ENCODE measurements around the gene NLRP14.
A peak's percentile ranks its signal among the peaks of the same experiment; 100 is the strongest.

Gene NLRP14

GRCh38 chr11:6992026-6992425, 28.3 kb upstream of the NLRP14 start:
- peak overlapping the region; percentile 47 for H3K27ac ChIP-seq
- TF ChIP-seq CTCF (IDR thresholded peaks at IDR 0.05; ENCODE audit: low read depth, low read length, missing control alignments), result no peak
- DNase-seq, result no peak
- in situ Hi-C loops (cut with HindIII; ENCODE audit: low pct_ligation_motif_present, low sequenced_read_pairs), result no loop called here
- H3K36me3 ChIP-seq (replicated peaks), result no peaks in the 10 kb centered on the region
- H3K4me3 ChIP-seq (ENCODE audit: low read depth, low read length), result no peak overlapping the region
- H3K27me3 ChIP-seq (replicated peaks), result no peaks in the 10 kb centered on the region

GRCh38 chr11:6992457-6993417, 27.5 kb upstream of the NLRP14 start:
- in situ Hi-C loops (cut with HindIII; ENCODE audit: low pct_ligation_motif_present, low sequenced_read_pairs), result no loop called here
- TF ChIP-seq CTCF (IDR thresholded peaks at IDR 0.05; ENCODE audit: low read depth, low read length, missing control alignments), result no peak
- Histone ChIP-seq H3K27me3 (replicated peaks) (no peaks in the 10 kb centered on the region), H3K4me3 (ENCODE audit: low read depth, low read length) (peak overlapping the region; percentile 3), H3K36me3 (replicated peaks) (no peaks in the 10 kb centered on the region), H3K27ac (peak overlapping the region; percentile 47)
- peak; percentile 91 for DNase-seq

- Histone ChIP-seq H3K27ac (no peak overlapping the region), H3K27me3 (replicated peaks) (no peaks in the 10 kb centered on the region), H3K36me3 (replicated peaks) (no peaks in the 10 kb centered on the region), H3K4me3 (ENCODE audit: low read depth, low read length) (no peak overlapping the region)
- peak; percentile 7 for TF ChIP-seq CTCF (IDR thresholded peaks at IDR 0.05; ENCODE audit: low read depth, low read length, missing control alignments)
- DNase-seq, result no peak
- in situ Hi-C loops (cut with HindIII; ENCODE audit: low pct_ligation_motif_present, low sequenced_read_pairs), result no loop called here
Measured at GRCh38 chr11:6995703-6996102, 24.6 kb upstream of the NLRP14 start.

- Histone ChIP-seq H3K4me3 (ENCODE audit: low read depth, low read length) (no peak overlapping the region), H3K27ac (no peak overlapping the region), H3K27me3 (replicated peaks) (no peaks in the 10 kb centered on the region), H3K36me3 (replicated peaks) (no peaks in the 10 kb centered on the region)
- DNase-seq, result peak; percentile 60
- TF ChIP-seq CTCF (IDR thresholded peaks at IDR 0.05; ENCODE audit: low read depth, low read length, missing control alignments), result no peak
- in situ Hi-C loops (cut with HindIII; ENCODE audit: low pct_ligation_motif_present, low sequenced_read_pairs), result no loop called here
Measured at GRCh38 chr11:7004482-7004881, 15.8 kb upstream of the NLRP14 start.

GRCh38 chr11:7014118-7014517, 6.2 kb upstream of the NLRP14 start:
- H3K4me3 ChIP-seq (ENCODE audit: low read depth, low read length), result no peak overlapping the region
- no peak for DNase-seq
- in situ Hi-C loops (cut with HindIII; ENCODE audit: low pct_ligation_motif_present, low sequenced_read_pairs), result no loop called here
- H3K36me3 ChIP-seq (replicated peaks), result no peaks in the 10 kb centered on the region
- no peak for TF ChIP-seq CTCF (IDR thresholded peaks at IDR 0.05; ENCODE audit: low read depth, low read length, missing control alignments)
- H3K27me3 ChIP-seq (replicated peaks), result no peaks in the 10 kb centered on the region
- no peak overlapping the region for H3K27ac ChIP-seq
